IMR-90 (cell line): ENCODE measurements around the gene DSCAM. TPM values are rescaled to one million over a fixed set of nuclear protein-coding genes. Genes with fewer than 3 reads are reported as not detected.

Experiments used
- ATAC-seq: fragments of 200-7000 bp; cut with Tn5 transposase; 2 replicates; pipeline ENCODE4 v1.9.1; 2020; ENCODE audit warnings: low read depth, mild to moderate bottlenecking, moderate library complexity
- BruUV-seq: library from RNA; stranded (reverse); fragments of 400-500 nt; replicated peaks from 2 replicates; lab custom pipeline; 2021; lab: Mats Ljungman, UMichigan
- CTCF ChIA-PET: fragments of 300-600 bp; formaldehyde crosslinking; extraction: SDS; loops from one replicate; lab custom pipeline; 2021; ENCODE audit warnings: antibody characterized with exemption; lab: Yijun Ruan, JAX
- POLR2A ChIA-PET: fragments of 300-600 bp; sonication (Branson Sonifier 250); formaldehyde crosslinking; loops from one replicate; lab custom pipeline; 2022; ENCODE audit warnings: antibody characterized with exemption; ENCODE audit not compliant: unreplicated experiment; lab: Charles Lee
- DNase-seq: peaks from one replicate; pipeline ENCODE4 v3.0.0; 2013
- H2AFZ ChIP-seq: replicated peaks from 2 replicates; pipeline ENCODE3; 2013; ENCODE audit warnings: low read length, mild to moderate bottlenecking; ENCODE audit not compliant: poor library complexity
- H2AK5ac ChIP-seq: 2 replicates; pipeline ENCODE4 v1.6.1; 2013; ENCODE audit warnings: low read depth, low read length, inconsistent platforms
- H2AK9ac ChIP-seq: replicated peaks from 2 replicates; pipeline ENCODE3; 2013; ENCODE audit warnings: mild to moderate bottlenecking, low read depth, low read length, moderate library complexity; ENCODE audit not compliant: poor library complexity
- H2BK120ac ChIP-seq: 2 replicates; pipeline ENCODE4 v1.6.1; 2013; ENCODE audit warnings: low read depth, low read length, inconsistent platforms
- H2BK15ac ChIP-seq: 3 replicates; pipeline ENCODE4 v1.6.1; 2013; ENCODE audit warnings: low read depth, low read length, inconsistent platforms
- H2BK20ac ChIP-seq: 2 replicates; pipeline ENCODE4 v1.6.1; 2013; ENCODE audit warnings: low read depth, mild to moderate bottlenecking, inconsistent platforms, low read length, moderate library complexity
- H2BK5ac ChIP-seq: 2 replicates; pipeline ENCODE4 v1.6.1; 2013; ENCODE audit warnings: mild to moderate bottlenecking, low read depth, low read length, inconsistent platforms; ENCODE audit not compliant: poor library complexity, severe bottlenecking
- H3K14ac ChIP-seq: replicated peaks from 2 replicates; pipeline ENCODE4 v1.6.1; 2013; ENCODE audit warnings: low read depth, low read length, inconsistent platforms
- H3K18ac ChIP-seq: 2 replicates; pipeline ENCODE4 v1.6.1; 2013; ENCODE audit warnings: low read depth, low read length, control low read depth
- H3K23ac ChIP-seq: 2 replicates; pipeline ENCODE4 v1.6.1; 2013; ENCODE audit warnings: low read depth, low read length, inconsistent platforms
- H3K27ac ChIP-seq: 2 replicates; pipeline ENCODE4 v1.5.1; 2013; ENCODE audit warnings: mild to moderate bottlenecking, control low read depth, low read length; ENCODE audit not compliant: insufficient read depth
- H3K27me3 ChIP-seq: 2 replicates; pipeline ENCODE4 v1.6.1; 2013; ENCODE audit warnings: low read length; ENCODE audit not compliant: control insufficient read depth, insufficient read depth
- H3K36me3 ChIP-seq: 2 replicates; pipeline ENCODE4 v1.6.1; 2013; ENCODE audit warnings: low read length, mixed read lengths; ENCODE audit not compliant: control insufficient read depth, insufficient read depth
- H3K4ac ChIP-seq: 2 replicates; pipeline ENCODE4 v1.6.1; 2013; ENCODE audit warnings: low read depth, low read length, inconsistent platforms
- H3K4me1 ChIP-seq: 2 replicates; pipeline ENCODE4 v1.6.1; 2013; ENCODE audit warnings: low read length, mixed read lengths; ENCODE audit not compliant: control insufficient read depth, insufficient read depth
- H3K4me2 ChIP-seq: 2 replicates; pipeline ENCODE4 v1.6.1; 2013; ENCODE audit warnings: low read depth, mild to moderate bottlenecking, control low read depth, low read length, moderate library complexity
- H3K4me3 ChIP-seq: 2 replicates; pipeline ENCODE4 v1.5.1; 2013; ENCODE audit warnings: low read depth, mild to moderate bottlenecking, control low read depth, low read length, moderate library complexity; ENCODE audit not compliant: insufficient read depth
- H3K56ac ChIP-seq: 2 replicates; pipeline ENCODE4 v1.6.1; 2013; ENCODE audit warnings: low read length, inconsistent platforms; ENCODE audit not compliant: insufficient read depth; ENCODE audit errors: extremely low read depth
- H3K79me1 ChIP-seq, 2 experiments: 2 replicates each; pipeline ENCODE4 v1.6.1; 2013; ENCODE audit warnings: low read length in 2 of 2, inconsistent platforms in 1 of 2, low read depth in 1 of 2
- H3K9ac ChIP-seq: 2 replicates; pipeline ENCODE4 v1.6.1; 2013; ENCODE audit warnings: low read depth, low read length, control low read depth
- H3K9me1 ChIP-seq: 2 replicates; pipeline ENCODE4 v1.6.1; 2013; ENCODE audit warnings: low read length, inconsistent platforms; ENCODE audit not compliant: insufficient read depth
- H3K9me3 ChIP-seq: 2 replicates; pipeline ENCODE4 v1.6.1; 2013; ENCODE audit warnings: low read length; ENCODE audit not compliant: control insufficient read depth, insufficient read depth
- H4K20me1 ChIP-seq: 2 replicates; pipeline ENCODE4 v1.6.1; 2013; ENCODE audit warnings: low read length, inconsistent platforms; ENCODE audit not compliant: insufficient read depth
- H4K5ac ChIP-seq: 2 replicates; pipeline ENCODE4 v1.6.1; 2013; ENCODE audit warnings: mild to moderate bottlenecking, low read depth, low read length, control low read depth
- H4K8ac ChIP-seq, 2 experiments: 2 replicates each; pipeline ENCODE4 v1.6.1; 2013; ENCODE audit warnings: low read depth in 2 of 2, low read length in 2 of 2, control low read depth in 1 of 2, inconsistent platforms in 1 of 2
- H4K91ac ChIP-seq: 2 replicates; pipeline ENCODE4 v1.6.1; 2013; ENCODE audit warnings: low read depth, low read length, inconsistent platforms; ENCODE audit not compliant: insufficient read depth
- SMC3 ChIP-seq: fragments of 150-350 bp; IDR thresholded peaks from 2 replicates; pipeline ENCODE4 v1.6.1; 2016; ENCODE audit warnings: low read depth, mild to moderate bottlenecking, antibody characterized with exemption, low read length, moderate library complexity
- whole genome bisulfite sequencing, 2 experiments: methylation state at CpG; one replicate each; pipeline versions ENCODE4 v1.1.5 to v1.1.7; 2013; ENCODE audit warnings: missing lambda C conversion rate in 2 of 2; ENCODE audit not compliant: insufficient read length in 1 of 2; ENCODE audit errors: extremely low coverage in 2 of 2; 5-methylcytosine and 5-hydroxymethylcytosine counted together
- dilution Hi-C: fragments of 300-500 bp; cut with HindIII; formaldehyde crosslinking; loops from one replicate; pipeline ENCODE4 v1.14.3; 2018; ENCODE audit warnings: low sequenced_read_pairs; ENCODE audit not compliant: unreplicated experiment
- in situ Hi-C: fragments of 300-500 bp; cut with MboI; formaldehyde crosslinking; loops from 3 replicates; pipeline ENCODE4 v1.14.3; 2019; ENCODE audit warnings: low sequenced_read_pairs, inconsistent platforms, mixed read lengths
- intact Hi-C: fragments of 100-400 bp; cut with micrococcal nuclease; formaldehyde crosslinking; loops from 2 replicates; pipeline ENCODE4 v1.10.0; 2022
- polyA plus RNA-seq, 3 experiments: library from polyadenylated mRNA; depleted of rRNA; stranded (reverse); fragments of >200 nt; gene quantifications; 2 replicates each; pipeline ENCODE4 v1.2.3, GENCODE V29; 2012; ENCODE audit warnings: low replicate concordance in 1 of 3
- total RNA-seq: library from RNA; depleted of rRNA; stranded (reverse); fragments of >200 nt; gene quantifications from 2 replicates; pipeline ENCODE4 v1.2.3, GENCODE V29; 2012

The DSCAM gene
- total and polyA plus RNA-seq, 2 of the 4 experiments (the other 2 are of a cell fraction): under 0.01 to 0.02 TPM

DNA sequence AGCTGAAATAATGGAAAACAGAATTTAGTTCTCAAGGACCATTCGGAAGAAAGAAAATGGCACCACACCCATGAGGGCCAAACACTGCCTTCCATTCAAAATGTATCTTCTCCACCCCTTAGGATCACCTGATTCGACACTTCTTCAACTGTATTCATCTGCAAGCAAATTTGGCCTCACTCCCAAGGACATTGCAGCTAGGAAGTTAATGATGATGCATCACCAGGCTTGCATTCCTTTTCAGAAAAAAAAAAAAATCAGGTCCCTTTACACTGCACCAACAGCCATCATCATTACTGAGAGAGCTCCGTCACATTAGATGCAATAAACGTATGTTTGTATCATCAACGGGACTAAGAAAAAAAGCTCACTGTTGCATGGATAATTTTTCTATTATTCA lies 611.4 kb downstream of the DSCAM start:
- Histone ChIP-seq H3K27ac (no peak overlapping the region), H4K8ac (no peak overlapping the region), H3K14ac (no peak overlapping the region), H3K4me1 (no peaks in the 10 kb centered on the region), H3K18ac (no peak overlapping the region), H3K23ac (no peak overlapping the region), H2AK5ac (no peak overlapping the region), H3K79me1 (no peaks in the 10 kb centered on the region), H3K9me1 (no peaks in the 10 kb centered on the region), H4K91ac (no peak overlapping the region), H2BK20ac (no peak overlapping the region), H2BK15ac (no peak overlapping the region), H3K9me3 (peaks cover 17% of the 10 kb centered on the region), H3K36me3 (no peaks in the 10 kb centered on the region), H3K4me2 (no peak overlapping the region), H4K20me1 (no peaks in the 10 kb centered on the region), H3K27me3 (no peaks in the 10 kb centered on the region), H3K9ac (no peak overlapping the region), H2AFZ (no peak overlapping the region), H2BK120ac (no peak overlapping the region), H2AK9ac (no peak overlapping the region), H3K56ac (no peak overlapping the region), H4K5ac (no peak overlapping the region), H3K4me3 (no peak overlapping the region), H3K4ac (no peak overlapping the region), H2BK5ac (no peak overlapping the region)
- in situ Hi-C loops (no loop called here), intact Hi-C loops (no loop called here), dilution Hi-C loops (no loop called here)
- DNase-seq: no peak
- TF ChIP-seq SMC3: no peak
- BruUV-seq: no TSS peak
- no peak for ATAC-seq
- WGBS, 2 experiments: no CpG with 5 or more reads among the region's 5 CpGs
- POLR2A ChIA-PET: no interaction called here
- CTCF ChIA-PET: no interaction called here
